ENCODE results near the gene POLR2A.

Gene POLR2A

GRCh38 chr17:7508145-7508544 lies 24.0 kb downstream of the POLR2A start:
- ChIA-PET CTCF (interaction anchor here (0.5 to 4.0 kb wide), 9 partner anchors 11 to 550 kb away, joined by 3 to 21 read pairs (median 3); partner anchors contain the start of genes SENP3 and TMEM95), POLR2A (interaction anchor here (1.1 kb wide), 1 partner anchor 179 kb away, joined by 3 read pairs; the partner anchor contains the start of gene TP53)
- H3K4me3 ChIP-seq (ENCODE audit: low read depth, low read length): no peak overlapping the region
- no peak overlapping the region for H3K27ac ChIP-seq (ENCODE audit: extremely low read depth, low read depth, low read length)
- TF ChIP-seq ZNF292 (tag by site-specific recombination; IDR thresholded peaks at IDR 0.05; ENCODE audit: borderline replicate concordance, low read depth) (no peak), ZFP3 (tag by site-specific recombination; IDR thresholded peaks at IDR 0.05; ENCODE audit: low read depth) (no peak), IKZF3 (tag by site-specific recombination; IDR thresholded peaks at IDR 0.05) (no peak), ZBTB44 (tag by site-specific recombination; IDR thresholded peaks at IDR 0.05) (no peak), ZNF510 (tag by site-specific recombination; IDR thresholded peaks at IDR 0.05; ENCODE audit: insufficient replicate concordance) (no peak), ZNF2 (tag by site-specific recombination; IDR thresholded peaks at IDR 0.05) (no peak), ZNF529 (tag by site-specific recombination; IDR thresholded peaks at IDR 0.05; ENCODE audit: insufficient replicate concordance) (no peak), MYNN (tag by site-specific recombination; IDR thresholded peaks at IDR 0.05; ENCODE audit: borderline replicate concordance) (no peak)
- TF ChIP-seq, protein P1, sequence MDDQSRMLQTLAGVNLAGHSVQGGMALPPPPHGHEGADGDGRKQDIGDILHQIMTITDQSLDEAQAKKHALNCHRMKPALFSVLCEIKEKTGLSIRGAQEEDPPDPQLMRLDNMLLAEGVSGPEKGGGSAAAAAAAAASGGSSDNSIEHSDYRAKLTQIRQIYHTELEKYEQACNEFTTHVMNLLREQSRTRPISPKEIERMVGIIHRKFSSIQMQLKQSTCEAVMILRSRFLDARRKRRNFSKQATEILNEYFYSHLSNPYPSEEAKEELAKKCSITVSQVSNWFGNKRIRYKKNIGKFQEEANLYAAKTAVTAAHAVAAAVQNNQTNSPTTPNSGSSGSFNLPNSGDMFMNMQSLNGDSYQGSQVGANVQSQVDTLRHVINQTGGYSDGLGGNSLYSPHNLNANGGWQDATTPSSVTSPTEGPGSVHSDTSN (CRISPR knock-in tag; IDR thresholded peaks at IDR 0.05): no peak
- TF ChIP-seq, protein P2, sequence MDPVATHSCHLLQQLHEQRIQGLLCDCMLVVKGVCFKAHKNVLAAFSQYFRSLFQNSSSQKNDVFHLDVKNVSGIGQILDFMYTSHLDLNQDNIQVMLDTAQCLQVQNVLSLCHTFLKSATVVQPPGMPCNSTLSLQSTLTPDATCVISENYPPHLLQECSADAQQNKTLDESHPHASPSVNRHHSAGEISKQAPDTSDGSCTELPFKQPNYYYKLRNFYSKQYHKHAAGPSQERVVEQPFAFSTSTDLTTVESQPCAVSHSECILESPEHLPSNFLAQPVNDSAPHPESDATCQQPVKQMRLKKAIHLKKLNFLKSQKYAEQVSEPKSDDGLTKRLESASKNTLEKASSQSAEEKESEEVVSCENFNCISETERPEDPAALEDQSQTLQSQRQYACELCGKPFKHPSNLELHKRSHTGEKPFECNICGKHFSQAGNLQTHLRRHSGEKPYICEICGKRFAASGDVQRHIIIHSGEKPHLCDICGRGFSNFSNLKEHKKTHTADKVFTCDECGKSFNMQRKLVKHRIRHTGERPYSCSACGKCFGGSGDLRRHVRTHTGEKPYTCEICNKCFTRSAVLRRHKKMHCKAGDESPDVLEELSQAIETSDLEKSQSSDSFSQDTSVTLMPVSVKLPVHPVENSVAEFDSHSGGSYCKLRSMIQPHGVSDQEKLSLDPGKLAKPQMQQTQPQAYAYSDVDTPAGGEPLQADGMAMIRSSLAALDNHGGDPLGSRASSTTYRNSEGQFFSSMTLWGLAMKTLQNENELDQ (tag by site-specific recombination; IDR thresholded peaks at IDR 0.05; ENCODE audit: low read depth): no peak
- H3K9me3 ChIP-seq (ENCODE audit: control insufficient read depth, insufficient read depth, low read depth, low read length): no peaks in the 10 kb centered on the region
- no peaks in the 10 kb centered on the region for H3K4me1 ChIP-seq (ENCODE audit: control insufficient read depth, insufficient read depth, low read length)
- H3K36me3 ChIP-seq (ENCODE audit: control insufficient read depth in 2 of 2, insufficient read depth in 1 of 2, low read length in 2 of 2): peaks cover 82 to 99% of the 10 kb centered on the region in 2 experiments

GRCh38 chr17:7508846-7509245 lies 24.7 kb downstream of the POLR2A start:
- TF ChIP-seq ZNF600 (tag by site-specific recombination; IDR thresholded peaks at IDR 0.05) (peak; percentile 52), ZNF707 (tag by site-specific recombination; IDR thresholded peaks at IDR 0.05) (no peak), PATZ1 (tag by site-specific recombination; IDR thresholded peaks at IDR 0.05) (no peak), ZNF645 (tag by site-specific recombination; IDR thresholded peaks at IDR 0.05) (no peak)
- ChIA-PET CTCF (interaction anchor here (1.0 to 4.0 kb wide), 5 partner anchors 13 to 153 kb away, joined by 4 to 21 read pairs (median 5); partner anchors contain the start of genes SENP3 and TMEM95), POLR2A (interaction anchor here (0.5 to 1.6 kb wide), 4 partner anchors 43 to 178 kb away, joined by 3 to 5 read pairs (median 4); partner anchors contain the start of genes CD68 and TP53)
- peak overlapping the region; percentile 41; the same call in 1 of the 2 replicates for H3K27ac ChIP-seq (ENCODE audit: extremely low read depth, low read depth, low read length)
- no peaks in the 10 kb centered on the region for H3K9me3 ChIP-seq (ENCODE audit: control insufficient read depth, insufficient read depth, low read depth, low read length)
- H3K4me1 ChIP-seq (ENCODE audit: control insufficient read depth, insufficient read depth, low read length): no peaks in the 10 kb centered on the region
- peaks cover 87 to 99% of the 10 kb centered on the region in 2 experiments for H3K36me3 ChIP-seq (ENCODE audit: control insufficient read depth in 2 of 2, insufficient read depth in 1 of 2, low read length in 2 of 2)
- no peak overlapping the region for H3K4me3 ChIP-seq (ENCODE audit: low read depth, low read length)

All from HEK293 (cell line).